SKM-1 (cell line): ENCODE data around the gene TNIK.
"Not testable (repeated sequence)": the region's sequence is repeated elsewhere in the genome, so short reads cannot be mapped to it uniquely, and the experiment has no call there.

Experiments
- DNase-seq: peaks from one replicate; lab custom pipeline; 2025; ENCODE audit not compliant: unreplicated experiment; lab: John Stamatoyannopoulos, UW

The TNIK gene

GRCh38 chr3:171470714-171471227, 10.6 kb upstream of the TNIK start:
- no peak for DNase-seq

- no peak for DNase-seq
Observed at GRCh38 chr3:171469376-171469775, 9.2 kb upstream of the TNIK start.

GRCh38 chr3:171468296-171468906, 8.2 kb upstream of the TNIK start:
- DNase-seq: no peak

- no peak for DNase-seq
Observed at GRCh38 chr3:171465763-171466162, 5.6 kb upstream of the TNIK start.

GRCh38 chr3:171464462-171464861, 4.3 kb upstream of the TNIK start:
- no peak for DNase-seq

- no peak for DNase-seq
Observed at GRCh38 chr3:171462224-171462623, 2.0 kb upstream of the TNIK start.

GRCh38 chr3:171461525-171461917, 1.3 kb upstream of the TNIK start:
- DNase-seq: no peak

- peak; percentile 79 for DNase-seq
Observed at GRCh38 chr3:171460725-171461524, 720 bp upstream of the TNIK start.

GRCh38 chr3:171459137-171459941, 866 bp downstream of the TNIK start:
- DNase-seq: no peak

GRCh38 chr3:171458864-171459136, 1.4 kb downstream of the TNIK start:
- no peak for DNase-seq

- DNase-seq: no peak
Observed at GRCh38 chr3:171458071-171458863, 1.9 kb downstream of the TNIK start.

GRCh38 chr3:171457607-171458061, 2.6 kb downstream of the TNIK start:
- no peak for DNase-seq

GRCh38 chr3:171456765-171457606, 3.2 kb downstream of the TNIK start:
- DNase-seq: no peak

- no peak for DNase-seq
Observed at GRCh38 chr3:171455603-171456550, 4.3 kb downstream of the TNIK start.

GRCh38 chr3:171454041-171454440, 6.2 kb downstream of the TNIK start:
- DNase-seq: no peak

- no peak for DNase-seq
Observed at GRCh38 chr3:171453180-171453886, 6.9 kb downstream of the TNIK start.

GRCh38 chr3:171452328-171452727, 7.9 kb downstream of the TNIK start:
- no peak for DNase-seq

- DNase-seq: no peak
Observed at GRCh38 chr3:171451915-171452314, 8.3 kb downstream of the TNIK start.

- not testable (repeated sequence) for DNase-seq
Observed at GRCh38 chr3:171447579-171447891, 12.7 kb downstream of the TNIK start.
